ENCODE measurements around the gene FAM184A. TPM values are rescaled to one million over a fixed set of nuclear protein-coding genes. Genes with fewer than 3 reads are reported as not detected.
A peak's percentile ranks its signal among the peaks of the same experiment; 100 is the strongest.

FAM184A gene
- total and polyA plus RNA-seq, 7 donors, result 0.60 to 8.7 (median 3.9) TPM

GRCh38 chr6:119110601-119111548 is 32.4 kb upstream of the FAM184A start:
- 36 to 46% methylated on average over 8 of the region's 8 CpGs for WGBS, 2 donors
- TF ChIP-seq CTCF (IDR thresholded peaks at IDR 0.05) (peak; percentile 31 to 61 (median 56)), POLR2A (IDR thresholded peaks at IDR 0.05) (no peak)

GRCh38 chr6:119109654-119110325 is 31.3 kb upstream of the FAM184A start:
- TF ChIP-seq POLR2AphosphoS5 (IDR thresholded peaks at IDR 0.05) (no peak), POLR2A (IDR thresholded peaks at IDR 0.05) (no peak), CTCF (IDR thresholded peaks at IDR 0.05) (no peak)
- intact Hi-C loops (cut with DNase I), result loop anchor here (2.0 kb wide), 2 partner anchors 31 to 141 kb away; partner anchors contain the start of gene FAM184A
- peaks cover 0 to 13% (median 2%) of the 10 kb centered on the region in 4 donors for H3K4me1 ChIP-seq
- H3K27me3 ChIP-seq, result no peaks in the 10 kb centered on the region
- no peaks in the 10 kb centered on the region for H3K36me3 ChIP-seq
- H3K9me3 ChIP-seq, result no peaks in the 10 kb centered on the region
- DNase-seq, result no peak
- no peak overlapping the region for H3K27ac ChIP-seq
- no peak overlapping the region for H3K4me3 ChIP-seq
- 67 to 74% methylated on average over 8 of the region's 8 CpGs for WGBS, 2 donors

More at GRCh38 chr6:119110601-119111548, 32.4 kb upstream of the FAM184A start:
- H3K4me1 ChIP-seq, result peaks cover 0 to 13% (median 2%) of the 10 kb centered on the region in 4 donors
- intact Hi-C loops (cut with DNase I), result loop anchor here (2.0 kb wide), 2 partner anchors 32 to 142 kb away; partner anchors contain the start of gene FAM184A
- H3K9me3 ChIP-seq, result no peaks in the 10 kb centered on the region
- no peaks in the 10 kb centered on the region for H3K36me3 ChIP-seq
- no peak overlapping the region for H3K4me3 ChIP-seq
- H3K27ac ChIP-seq, result no peak overlapping the region
- DNase-seq, result no peak
- H3K27me3 ChIP-seq, result no peaks in the 10 kb centered on the region

GRCh38 chr6:119108076-119108475 is 29.6 kb upstream of the FAM184A start:
- Histone ChIP-seq H3K9me3 (no peaks in the 10 kb centered on the region), H3K36me3 (no peaks in the 10 kb centered on the region), H3K4me3 (no peak overlapping the region), H3K27me3 (no peaks in the 10 kb centered on the region), H3K27ac (no peak overlapping the region), H3K4me1 (peaks cover 0 to 13% (median 2%) of the 10 kb centered on the region in 4 donors)
- DNase-seq, result no peak
- TF ChIP-seq EP300 (IDR thresholded peaks at IDR 0.05) (no peak), POLR2AphosphoS5 (IDR thresholded peaks at IDR 0.05) (no peak), POLR2A (IDR thresholded peaks at IDR 0.05) (no peak), CTCF (IDR thresholded peaks at IDR 0.05) (no peak)
- intact Hi-C loops (cut with DNase I), result no loop called here
- WGBS, 2 donors, result 60 to 78% methylated on average over 3 of the region's 3 CpGs

- no peak for DNase-seq
- Histone ChIP-seq H3K27ac (no peak overlapping the region), H3K9me3 (no peaks in the 10 kb centered on the region), H3K4me3 (no peak overlapping the region), H3K4me1 (peaks cover 0 to 6% (median 2%) of the 10 kb centered on the region in 4 donors), H3K27me3 (no peaks in the 10 kb centered on the region), H3K36me3 (no peaks in the 10 kb centered on the region)
- WGBS, 2 donors, result 58 to 74% methylated on average over 5 of the region's 5 CpGs
- no peak for TF ChIP-seq POLR2A (IDR thresholded peaks at IDR 0.05)
- no peak for TF ChIP-seq CTCF (IDR thresholded peaks at IDR 0.05)
- TF ChIP-seq POLR2AphosphoS5 (IDR thresholded peaks at IDR 0.05), result no peak
- TF ChIP-seq EP300 (IDR thresholded peaks at IDR 0.05), result no peak
- intact Hi-C loops (cut with DNase I), result no loop called here
Observed at GRCh38 chr6:119105282-119105681, 26.8 kb upstream of the FAM184A start.
